Measurements from ENCODE around the gene PRKX. TPM values are rescaled to one million over a fixed set of nuclear protein-coding genes. Genes with fewer than 3 reads are reported as not detected.
"Not testable (repeated sequence)": the region's sequence is repeated elsewhere in the genome, so short reads cannot be mapped to it uniquely, and the experiment has no call there.

Gene PRKX
- total and polyA plus RNA-seq, 2 of the 13 experiments (the other 11 are each of a cell fraction or from before 2014, with no cell fraction given), result 0.01 to 0.15 TPM

GRCh38 chrX:3733043-3733430, 19.6 kb upstream of the PRKX start (continued):
- TF ChIP-seq ZKSCAN5 (CRISPR knock-in tag; IDR thresholded peaks at IDR 0.05) (no peak), ZNF792 (CRISPR knock-in tag; IDR thresholded peaks at IDR 0.05) (no peak), TGIF2 (CRISPR knock-in tag; IDR thresholded peaks at IDR 0.05) (no peak), NPAS2 (CRISPR knock-in tag; IDR thresholded peaks at IDR 0.05; ENCODE audit: borderline replicate concordance) (no peak), RFXANK (CRISPR knock-in tag; IDR thresholded peaks at IDR 0.05) (no peak), SIX4 (CRISPR knock-in tag; IDR thresholded peaks at IDR 0.05) (no peak)

- H2AFZ ChIP-seq (ENCODE audit: low read length); POLR2A ChIA-PET; H3K27me3 ChIP-seq (ENCODE audit: control insufficient read depth in 1 of 2, insufficient read depth in 2 of 2, low read length in 2 of 2); H3K9ac ChIP-seq (ENCODE audit: insufficient read depth, low read depth, low read length); FAIRE-seq; BruUV-seq (replicated peaks); H3K9me3 ChIP-seq (ENCODE audit: low read length); H3K4me3 ChIP-seq (replicated peaks in 1 of 3; ENCODE audit: insufficient read depth in 1 of 3, low read depth in 2 of 3, low read length in 3 of 3); H3K4me1 ChIP-seq (ENCODE audit: insufficient read depth, low read length); H3K4me2 ChIP-seq (ENCODE audit: low read depth, low read length); CTCF ChIA-PET (ENCODE audit: low intra/inter-chr PET ratio, low total read pairs); H4K20me1 ChIP-seq (ENCODE audit: insufficient read depth, low read length); H3K36me3 ChIP-seq (replicated peaks in 1 of 2; ENCODE audit: control insufficient read depth in 1 of 2, insufficient read depth in 2 of 2, low read length in 2 of 2); H3K27ac ChIP-seq (ENCODE audit: extremely low read length, insufficient read depth, low read length); in situ Hi-C loops (cut with HindIII; ENCODE audit: extremely low pct_ligation_motif_present, low pct_unique_long_range_greater_than_20kb); ATAC-seq; H3K79me2 ChIP-seq (ENCODE audit: insufficient read depth, low read length); DNase-seq (ENCODE audit: low spot score); intact Hi-C loops (cut with micrococcal nuclease; ENCODE audit: unreplicated experiment): not testable (repeated sequence)
- 53% methylated on average over 11 of the region's 15 CpGs for WGBS (ENCODE audit: low lambda C conversion rate)
Observed at GRCh38 chrX:3732326-3733042, 19.0 kb upstream of the PRKX start.

- POLR2A ChIA-PET, result no interaction called here
- intact Hi-C loops (cut with micrococcal nuclease; ENCODE audit: unreplicated experiment) (no loop called here), in situ Hi-C loops (cut with HindIII; ENCODE audit: extremely low pct_ligation_motif_present, low pct_unique_long_range_greater_than_20kb) (no loop called here)
- H3K4me3 ChIP-seq (replicated peaks in 1 of 3; ENCODE audit: insufficient read depth in 1 of 3, low read depth in 2 of 3, low read length in 3 of 3), result no peak overlapping the region
- H3K27me3 ChIP-seq (ENCODE audit: control insufficient read depth in 1 of 2, insufficient read depth in 2 of 2, low read length in 2 of 2), result no peaks in the 10 kb centered on the region
- TF ChIP-seq TMF1 (CRISPR knock-in tag; IDR thresholded peaks at IDR 0.05; ENCODE audit: low read depth), result no peak
- no peak for TF ChIP-seq TFAP4 (IDR thresholded peaks at IDR 0.05; ENCODE audit: borderline replicate concordance, low read depth)
- TF ChIP-seq MTF1 (CRISPR knock-in tag; IDR thresholded peaks at IDR 0.05), result no peak
- TF ChIP-seq MIER2 (CRISPR knock-in tag; IDR thresholded peaks at IDR 0.05), result no peak
- TF ChIP-seq ZNF234 (CRISPR knock-in tag; conservative IDR thresholded peaks at IDR 0.05), result no peak
- TF ChIP-seq HDAC6 (IDR thresholded peaks at IDR 0.05; ENCODE audit: low read depth, low read length), result no peak
- TF ChIP-seq ZC3H4 (CRISPR knock-in tag; IDR thresholded peaks at IDR 0.05; ENCODE audit: borderline replicate concordance), result no peak
- no peak for TF ChIP-seq ZNF367 (CRISPR knock-in tag; IDR thresholded peaks at IDR 0.05; ENCODE audit: borderline replicate concordance)
- no peak for TF ChIP-seq HCFC1 (IDR thresholded peaks at IDR 0.05; ENCODE audit: low read depth, low read length)
- H3K36me3 ChIP-seq (replicated peaks in 1 of 2; ENCODE audit: control insufficient read depth in 1 of 2, insufficient read depth in 2 of 2, low read length in 2 of 2), result no peaks in the 10 kb centered on the region
- H3K4me2 ChIP-seq (ENCODE audit: low read depth, low read length), result no peak overlapping the region
- WGBS (ENCODE audit: low lambda C conversion rate), result 18% methylated on average over 9 of the region's 9 CpGs
- no TSS peak for BruUV-seq (replicated peaks)
- H3K4me1 ChIP-seq (ENCODE audit: insufficient read depth, low read length), result no peaks in the 10 kb centered on the region
- ATAC-seq (no peak), DNase-seq (ENCODE audit: low spot score) (no peak), FAIRE-seq (no peak)
- H3K9me3 ChIP-seq (ENCODE audit: low read length), result no peaks in the 10 kb centered on the region
- no peak overlapping the region for H3K27ac ChIP-seq (ENCODE audit: extremely low read length, insufficient read depth, low read length)
- CTCF ChIA-PET (ENCODE audit: low intra/inter-chr PET ratio, low total read pairs), result no interaction called here
- no peaks in the 10 kb centered on the region for H4K20me1 ChIP-seq (ENCODE audit: insufficient read depth, low read length)
- H3K79me2 ChIP-seq (ENCODE audit: insufficient read depth, low read length), result no peaks in the 10 kb centered on the region
- no peak overlapping the region for H2AFZ ChIP-seq (ENCODE audit: low read length)
- no peak overlapping the region for H3K9ac ChIP-seq (ENCODE audit: insufficient read depth, low read depth, low read length)
Observed at GRCh38 chrX:3728454-3728853, 15.0 kb upstream of the PRKX start.
